Measurements from ENCODE around the gene RAB3D.
"Not testable (repeated sequence)": the region's sequence is repeated elsewhere in the genome, so short reads cannot be mapped to it uniquely, and the experiment has no call there.

Gene RAB3D

DNA sequence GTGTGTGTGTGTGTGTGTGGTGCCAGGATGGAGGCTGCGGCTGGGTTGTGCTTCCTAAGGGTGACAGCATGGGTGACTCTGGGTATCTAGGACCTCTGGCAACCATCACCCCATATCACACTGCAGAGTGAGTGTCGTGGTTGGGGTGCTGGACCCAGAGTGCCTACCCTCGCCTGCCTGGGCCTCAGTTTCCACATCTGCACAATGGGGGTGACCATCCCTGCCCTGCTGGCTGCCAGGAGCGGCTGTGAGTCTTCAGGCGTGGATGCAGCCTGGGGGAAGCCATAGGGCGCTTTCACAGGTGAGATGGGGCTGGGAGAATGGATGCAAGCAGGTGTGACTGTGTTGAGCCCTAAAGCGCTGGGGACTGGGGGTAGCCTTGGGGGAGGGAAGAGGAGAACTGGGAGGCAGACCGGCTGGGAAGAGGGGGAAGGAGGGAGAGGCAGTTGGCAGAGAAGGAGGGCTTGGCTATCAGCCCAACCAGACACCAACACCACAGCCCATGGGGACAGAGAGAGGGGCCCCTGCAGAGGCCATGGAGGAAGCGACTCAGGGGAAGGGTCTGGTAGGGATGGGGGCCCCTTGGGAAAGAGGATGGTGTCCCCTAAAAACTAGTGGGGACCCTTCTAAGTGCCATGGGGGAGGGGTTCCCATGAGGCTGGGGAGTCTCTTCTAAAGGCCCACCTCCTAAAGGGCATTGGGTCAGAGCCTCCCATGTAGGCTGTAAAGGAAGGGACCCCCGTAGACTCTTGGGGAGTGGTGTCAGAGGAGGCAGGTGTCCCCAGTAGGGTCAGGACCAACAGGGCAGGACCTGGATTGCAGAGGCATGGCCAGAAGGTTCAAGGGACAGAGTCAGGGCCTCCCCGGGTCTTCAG lies 17.5 kb upstream of the RAB3D start:
- H3K36me3 Mint-ChIP-seq (ENCODE audit: low read depth) = no peaks in the 10 kb centered on the region
- H3K4me1 Mint-ChIP-seq (ENCODE audit: low read depth) = peaks cover 8% of the 10 kb centered on the region
- peak overlapping the region; percentile 79 for H3K4me3 Mint-ChIP-seq
- H3K27me3 Mint-ChIP-seq (ENCODE audit: low read depth) = peaks cover 11% of the 10 kb centered on the region
- H3K27ac Mint-ChIP-seq = no peak overlapping the region
- H3K9me3 Mint-ChIP-seq = no peaks in the 10 kb centered on the region

DNA sequence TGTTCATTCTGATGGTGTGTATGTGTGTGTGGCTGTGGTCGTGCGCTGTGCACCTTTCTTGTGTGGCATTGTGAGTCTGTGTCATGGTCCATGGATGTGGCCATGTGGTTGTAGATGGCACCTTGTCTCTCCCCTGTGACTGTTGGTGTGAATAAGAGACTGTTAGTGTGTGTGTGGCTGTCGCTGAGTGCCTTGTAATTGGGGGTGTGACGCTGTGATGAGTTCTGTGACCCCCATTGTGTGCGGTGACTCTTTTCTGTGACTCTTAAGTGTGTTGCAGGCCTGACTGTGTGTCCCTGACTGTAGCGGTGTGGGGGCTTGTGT lies 16.6 kb upstream of the RAB3D start:
- H3K36me3 Mint-ChIP-seq (ENCODE audit: low read depth) = no peaks in the 10 kb centered on the region
- H3K4me3 Mint-ChIP-seq = peak overlapping the region; percentile 79
- H3K27me3 Mint-ChIP-seq (ENCODE audit: low read depth) = peaks cover 11% of the 10 kb centered on the region
- peak overlapping the region; percentile 66 for H3K27ac Mint-ChIP-seq
- no peaks in the 10 kb centered on the region for H3K9me3 Mint-ChIP-seq
- peaks cover 8% of the 10 kb centered on the region for H3K4me1 Mint-ChIP-seq (ENCODE audit: low read depth)

DNA sequence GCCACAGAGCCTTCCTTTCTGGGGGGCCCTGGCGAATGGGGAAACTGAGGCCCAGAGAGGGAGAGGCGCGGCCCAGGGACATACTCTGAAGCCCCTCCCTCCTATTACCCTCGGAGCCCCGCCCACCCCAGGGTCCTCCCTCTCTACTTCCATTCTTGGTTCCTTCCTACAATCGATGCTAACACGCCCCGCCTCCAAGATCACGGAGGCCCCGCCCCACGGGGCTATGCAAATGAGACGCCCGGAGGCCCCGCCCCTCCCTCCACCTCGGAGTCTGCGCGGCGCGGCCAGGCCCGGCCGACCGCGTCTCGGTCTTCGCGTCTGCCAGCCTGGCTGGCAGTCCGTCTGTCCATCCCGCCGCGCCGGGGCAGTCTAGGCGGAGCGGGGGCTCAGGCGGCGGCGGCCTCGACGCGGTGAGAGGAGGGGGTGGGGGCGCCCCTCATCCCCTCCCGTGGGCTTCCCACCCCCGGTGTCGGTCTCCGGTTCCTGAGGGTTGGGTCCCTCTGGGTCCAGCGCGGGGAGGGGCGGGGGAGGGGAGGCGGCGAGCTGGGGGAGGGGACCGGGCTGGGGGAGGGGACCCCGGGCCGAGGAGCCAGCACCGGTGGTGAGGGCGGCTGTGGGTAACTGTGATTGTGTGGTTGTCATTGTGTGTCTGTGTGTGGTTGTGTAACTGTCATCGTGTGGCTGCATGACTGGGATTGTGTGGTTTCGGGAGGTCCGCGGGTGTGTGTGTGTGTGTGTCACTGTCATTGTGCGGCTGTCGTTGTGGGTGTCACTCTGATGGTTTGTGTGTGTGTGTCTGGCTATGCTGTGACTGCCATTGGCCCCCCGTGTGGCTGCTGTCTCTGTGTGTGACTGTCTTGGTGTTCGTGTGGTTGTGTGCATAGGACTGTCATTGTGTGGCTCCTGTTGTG lies 16.0 kb upstream of the RAB3D start, which contains the start of gene PLPPR2:
Gene PLPPR2 (plus strand): TSS at position 273 of the 914 bp plus-strand sequence. CDS start 2,242 bp downstream, outside the sequence.
- Mint-ChIP-seq H3K27me3 (ENCODE audit: low read depth) (peaks cover 11% of the 10 kb centered on the region), H3K4me3 (peak within 1 kb of the TSS; percentile 79), H3K9me3 (no peaks in the 10 kb centered on the region), H3K27ac (peak within 1 kb of the TSS; percentile 66), H3K36me3 (ENCODE audit: low read depth) (no peaks in the 10 kb centered on the region), H3K4me1 (ENCODE audit: low read depth) (peaks cover 8% of the 10 kb centered on the region)

DNA sequence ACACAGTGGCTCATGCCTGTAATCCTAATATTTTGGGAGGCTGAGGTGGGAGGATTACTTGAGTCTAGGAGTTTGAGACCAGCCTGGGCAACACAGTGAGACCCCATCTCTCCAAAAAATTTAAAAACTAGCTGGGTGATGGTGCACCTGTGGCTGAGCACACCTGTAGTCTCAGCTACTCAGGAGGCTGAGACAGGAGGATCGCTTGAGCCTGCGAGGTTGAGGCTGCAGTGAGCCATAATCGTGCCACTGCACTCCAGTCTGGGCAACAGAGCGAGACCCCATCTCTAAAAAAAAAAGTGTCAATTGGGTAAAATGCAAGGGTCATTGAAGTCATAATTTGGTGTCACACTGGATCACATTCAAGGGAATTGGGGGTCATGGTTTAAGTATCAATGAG lies 14.6 kb upstream of the RAB3D start:
- not testable (repeated sequence) for H3K9me3 Mint-ChIP-seq; H3K4me3 Mint-ChIP-seq; H3K36me3 Mint-ChIP-seq (ENCODE audit: low read depth); H3K27ac Mint-ChIP-seq; H3K4me1 Mint-ChIP-seq (ENCODE audit: low read depth)
- peaks cover 11% of the 10 kb centered on the region for H3K27me3 Mint-ChIP-seq (ENCODE audit: low read depth)

DNA sequence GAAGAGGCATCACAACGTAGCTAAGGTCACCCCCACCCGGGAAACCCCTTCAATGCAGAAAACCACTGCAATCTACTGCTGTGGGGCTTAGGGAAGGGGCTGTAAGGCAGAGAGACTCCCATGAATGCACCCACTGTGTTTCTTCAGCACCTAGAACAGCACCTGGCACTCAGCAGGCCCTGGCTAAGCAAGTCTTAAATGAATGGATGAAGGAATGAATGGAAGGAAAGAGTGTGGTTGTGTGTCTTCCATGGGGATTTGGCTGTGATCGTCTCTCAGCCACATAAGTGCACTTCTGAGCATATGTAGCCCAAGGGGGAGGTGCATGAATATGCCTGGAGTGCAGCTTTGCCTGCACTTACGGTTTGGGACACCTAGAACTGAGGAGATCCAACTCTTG lies 9.7 kb upstream of the RAB3D start:
- peaks cover 1% of the 10 kb centered on the region for H3K36me3 Mint-ChIP-seq (ENCODE audit: low read depth)
- peaks cover 8% of the 10 kb centered on the region for H3K9me3 Mint-ChIP-seq
- no peaks in the 10 kb centered on the region for H3K27me3 Mint-ChIP-seq (ENCODE audit: low read depth)
- H3K27ac Mint-ChIP-seq = no peak overlapping the region
- H3K4me3 Mint-ChIP-seq = no peak overlapping the region
- H3K4me1 Mint-ChIP-seq (ENCODE audit: low read depth) = peaks cover 19% of the 10 kb centered on the region

DNA sequence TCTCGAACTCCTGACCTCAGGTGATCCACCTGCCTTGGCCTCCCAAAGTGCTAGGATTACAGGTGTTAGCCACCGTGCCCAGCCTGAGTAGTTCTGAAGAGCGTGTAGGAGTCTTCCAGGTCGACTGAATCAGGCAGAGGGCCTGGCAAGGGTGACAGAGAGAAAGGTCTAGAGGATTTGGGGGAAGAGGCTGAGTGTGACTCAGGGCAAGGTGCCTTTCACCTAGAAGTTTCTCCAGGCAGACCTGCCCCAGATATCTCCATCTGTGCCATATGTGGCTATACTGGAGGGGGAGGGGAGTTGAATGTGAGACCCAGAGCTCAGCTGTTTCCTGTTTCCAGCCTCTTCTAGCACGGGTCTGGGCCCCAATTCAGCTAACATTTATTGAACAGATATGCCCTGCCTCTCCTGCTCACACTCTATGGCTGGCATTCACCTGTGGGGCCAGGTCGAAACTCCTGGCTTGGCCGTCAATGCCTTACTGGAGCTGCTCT lies 8.1 kb upstream of the RAB3D start:
- Mint-ChIP-seq H3K9me3 (peaks cover 8% of the 10 kb centered on the region), H3K36me3 (ENCODE audit: low read depth) (peaks cover 2% of the 10 kb centered on the region), H3K4me3 (peak overlapping the region; percentile 93), H3K27me3 (ENCODE audit: low read depth) (no peaks in the 10 kb centered on the region), H3K4me1 (ENCODE audit: low read depth) (peaks cover 19% of the 10 kb centered on the region), H3K27ac (no peak overlapping the region)

DNA sequence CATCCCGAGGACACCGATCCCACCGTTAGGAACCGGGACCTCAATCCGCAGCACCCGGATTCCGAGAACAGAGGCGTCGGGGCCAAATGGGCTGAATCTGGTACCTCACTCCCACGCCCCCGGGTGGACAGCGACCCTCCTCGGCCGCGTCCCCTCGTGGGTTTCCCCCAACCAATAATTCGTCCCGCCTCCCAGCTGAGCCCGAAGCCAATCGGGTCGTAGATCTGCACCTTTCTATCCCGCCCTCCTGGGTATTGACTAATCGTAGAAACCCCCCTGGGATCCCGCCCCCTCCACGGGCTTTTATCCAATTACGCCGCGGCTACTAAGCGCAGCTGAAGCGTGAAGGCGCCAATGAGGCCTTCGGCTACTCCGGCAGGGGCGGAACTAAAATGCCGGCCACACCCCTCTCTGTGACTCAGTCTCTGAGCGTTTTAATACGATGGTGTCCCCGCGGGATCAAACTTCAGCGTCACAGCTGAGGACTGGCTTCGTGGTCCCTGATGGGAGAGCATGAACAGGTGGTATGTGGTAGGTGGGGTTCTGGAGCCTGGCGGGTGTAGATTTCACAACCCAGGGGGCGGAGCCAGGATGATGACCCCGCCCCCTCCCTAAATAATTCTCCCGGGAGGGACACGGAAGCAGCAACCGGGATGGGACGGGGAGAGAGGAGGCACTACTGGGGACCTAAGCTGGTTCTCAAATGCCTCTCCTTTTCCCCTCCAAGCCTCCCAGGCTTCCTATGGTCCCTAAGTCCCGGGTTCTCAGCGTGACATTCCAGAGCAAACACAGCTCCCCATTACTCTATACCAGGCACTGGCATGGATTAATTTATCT lies 6.9 kb upstream of the RAB3D start, which contains the start of the genes CCDC159 and TMEM205:
Gene CCDC159 (plus strand): TSS at position 416 of the 837 bp plus-strand sequence. CDS start 88 bp downstream, at position 504.
Gene TMEM205 (minus strand): TSS at position 165 of the 837 bp plus-strand sequence. CDS start 649 bp downstream, outside the sequence.
- Mint-ChIP-seq H3K36me3 (ENCODE audit: low read depth) (peaks cover 6% of the 10 kb centered on the region), H3K27me3 (ENCODE audit: low read depth) (no peaks in the 10 kb centered on the region), H3K9me3 (peaks cover 8% of the 10 kb centered on the region), H3K4me1 (ENCODE audit: low read depth) (peaks cover 19% of the 10 kb centered on the region), H3K4me3 (peak within 1 kb of the TSS; percentile 93), H3K27ac (peak within 1 kb of the TSS; percentile 95)

DNA sequence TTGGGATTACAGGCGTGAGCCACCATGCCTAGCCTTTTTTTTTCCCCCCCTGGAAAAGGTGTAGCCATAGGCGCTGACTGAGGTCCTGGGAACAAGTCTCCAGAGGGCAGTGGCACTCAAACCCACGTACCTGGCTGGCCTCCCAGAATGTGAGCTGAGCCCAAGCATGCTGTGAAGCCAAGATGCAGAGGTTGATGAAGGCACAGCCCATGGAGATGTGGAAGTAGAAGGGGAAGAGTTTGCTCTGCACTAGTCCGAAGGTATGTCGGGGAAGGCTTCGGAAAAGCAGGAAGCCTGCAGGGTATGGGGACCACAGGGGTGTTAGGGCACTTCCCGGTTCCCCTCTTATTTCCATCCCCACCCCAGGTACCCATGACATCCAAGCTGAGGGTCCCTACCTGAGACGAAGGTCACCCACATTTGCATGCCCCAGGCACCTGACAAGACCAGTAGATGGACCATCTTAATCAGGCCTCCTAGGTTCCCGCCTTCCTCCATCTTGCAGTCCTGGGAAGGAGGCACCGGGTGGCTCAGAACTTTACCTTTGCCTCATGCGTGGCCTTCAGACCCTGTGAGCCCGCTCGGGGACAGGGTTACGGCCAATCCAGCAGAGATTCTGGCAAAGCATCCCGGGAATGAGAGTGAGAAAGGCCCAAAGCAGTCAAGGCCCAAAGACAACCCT lies 5.8 kb upstream of the RAB3D start:
- peak overlapping the region; percentile 95 for H3K27ac Mint-ChIP-seq
- H3K27me3 Mint-ChIP-seq (ENCODE audit: low read depth) = no peaks in the 10 kb centered on the region
- H3K4me3 Mint-ChIP-seq = peak overlapping the region; percentile 93
- H3K36me3 Mint-ChIP-seq (ENCODE audit: low read depth) = peaks cover 6% of the 10 kb centered on the region
- peaks cover 19% of the 10 kb centered on the region for H3K4me1 Mint-ChIP-seq (ENCODE audit: low read depth)
- peaks cover 8% of the 10 kb centered on the region for H3K9me3 Mint-ChIP-seq

DNA sequence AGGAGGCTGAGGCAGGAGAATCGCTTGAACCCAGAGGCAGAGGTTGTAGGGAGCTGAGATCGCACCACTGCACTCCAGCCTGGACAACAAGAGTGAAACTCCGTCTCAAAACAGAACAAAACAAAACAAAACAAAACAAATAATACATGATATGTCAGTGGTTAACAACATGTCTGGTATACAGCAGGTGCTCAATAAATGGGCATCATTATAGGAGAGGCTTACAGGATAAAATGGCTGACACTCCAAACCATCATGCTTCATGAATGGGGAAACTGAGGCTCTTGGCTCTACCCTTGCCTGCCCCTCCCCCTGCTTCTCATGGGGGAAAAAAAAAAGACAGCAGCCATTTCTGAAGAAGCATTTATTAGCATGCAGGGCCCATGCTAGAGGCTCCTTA lies 3.0 kb upstream of the RAB3D start:
- peaks cover 31% of the 10 kb centered on the region for H3K4me1 Mint-ChIP-seq (ENCODE audit: low read depth)
- no peak overlapping the region for H3K27ac Mint-ChIP-seq
- H3K36me3 Mint-ChIP-seq (ENCODE audit: low read depth) = peaks cover 5% of the 10 kb centered on the region
- no peaks in the 10 kb centered on the region for H3K27me3 Mint-ChIP-seq (ENCODE audit: low read depth)
- H3K9me3 Mint-ChIP-seq = no peaks in the 10 kb centered on the region
- no peak overlapping the region for H3K4me3 Mint-ChIP-seq

DNA sequence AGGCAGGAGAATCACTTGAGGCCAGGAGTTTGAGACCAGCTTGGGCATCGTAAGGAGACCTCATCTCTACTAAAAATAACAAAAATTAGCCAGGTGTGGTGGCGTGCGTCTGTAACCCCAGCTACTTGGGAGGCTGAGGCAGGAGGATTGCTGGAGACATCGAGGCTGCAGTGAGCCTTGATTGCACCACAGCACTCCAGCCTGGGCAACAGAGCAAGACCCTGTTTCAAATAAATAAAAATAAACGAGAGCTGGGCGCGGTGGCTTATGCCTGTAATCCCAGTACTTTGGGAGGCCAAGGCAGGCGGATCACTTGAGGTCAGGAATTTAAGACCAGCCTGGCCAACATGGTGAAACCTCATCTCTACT lies 626 bp upstream of the RAB3D start:
- H3K4me3 Mint-ChIP-seq = peak overlapping the region; percentile 74
- H3K4me1 Mint-ChIP-seq (ENCODE audit: low read depth) = peaks cover 14% of the 10 kb centered on the region
- H3K9me3 Mint-ChIP-seq; H3K27me3 Mint-ChIP-seq (ENCODE audit: low read depth); H3K27ac Mint-ChIP-seq: not testable (repeated sequence)
- H3K36me3 Mint-ChIP-seq (ENCODE audit: low read depth) = peaks cover 15% of the 10 kb centered on the region

DNA sequence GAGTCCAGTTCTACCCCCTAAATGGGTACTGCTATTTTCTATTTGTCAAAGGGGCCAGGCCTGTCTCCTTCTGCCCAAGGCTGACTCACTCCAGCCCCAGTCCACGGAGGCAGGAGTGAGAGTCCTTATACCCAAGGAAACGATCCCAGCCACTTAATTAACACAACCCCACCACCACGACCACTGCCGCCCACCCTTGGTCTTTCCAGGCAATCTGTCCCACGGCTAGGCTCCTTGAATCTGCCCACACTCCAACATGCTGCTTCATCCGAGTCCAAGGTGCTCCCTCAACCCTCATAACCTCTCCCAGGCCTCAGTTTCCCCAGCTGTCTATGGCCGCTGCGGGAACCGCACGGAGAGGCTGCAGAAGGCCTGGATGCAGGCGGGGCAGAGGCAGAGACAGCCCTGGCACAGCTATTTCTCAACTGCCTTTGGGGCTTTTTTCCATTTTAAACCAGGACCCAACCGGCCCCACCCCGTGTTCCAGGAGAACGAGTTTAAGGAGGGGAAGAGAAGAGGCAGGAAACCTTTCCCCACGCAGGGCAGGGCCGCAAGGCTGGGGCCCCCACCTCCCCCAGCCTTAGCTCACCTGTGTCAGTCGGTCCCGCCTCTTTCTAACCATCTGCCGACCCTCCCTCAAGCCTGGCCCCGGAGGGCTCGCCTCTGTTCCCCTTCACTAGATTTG lies 746 bp downstream of the RAB3D start:
- Mint-ChIP-seq H3K4me3 (peak overlapping the region; percentile 74), H3K27ac (no peak overlapping the region), H3K4me1 (ENCODE audit: low read depth) (peaks cover 12% of the 10 kb centered on the region), H3K27me3 (ENCODE audit: low read depth) (no peaks in the 10 kb centered on the region), H3K36me3 (ENCODE audit: low read depth) (peaks cover 19% of the 10 kb centered on the region), H3K9me3 (no peaks in the 10 kb centered on the region)

DNA sequence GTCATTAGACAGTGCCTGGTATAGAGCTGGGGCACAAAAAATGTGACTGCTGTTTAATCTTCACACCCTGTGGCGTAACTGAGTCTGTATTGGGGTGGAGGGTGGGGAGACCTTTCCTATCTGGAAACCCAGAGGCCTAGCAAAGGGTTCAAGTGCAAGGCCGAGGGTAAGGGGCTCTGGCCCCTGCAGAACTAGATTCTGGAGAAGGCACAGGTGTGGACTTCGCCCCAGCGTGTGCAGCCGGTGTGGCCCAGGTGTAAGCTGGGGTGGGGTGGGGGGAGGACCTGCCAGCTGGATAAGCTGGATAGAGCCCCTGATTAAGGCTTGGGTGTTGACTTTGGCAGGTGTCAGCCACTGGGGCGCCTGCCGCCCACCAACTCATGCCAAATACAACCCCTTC lies 1.3 kb downstream of the RAB3D start:
- Mint-ChIP-seq H3K9me3 (no peaks in the 10 kb centered on the region), H3K36me3 (ENCODE audit: low read depth) (peaks cover 19% of the 10 kb centered on the region), H3K27me3 (ENCODE audit: low read depth) (no peaks in the 10 kb centered on the region), H3K27ac (no peak overlapping the region), H3K4me1 (ENCODE audit: low read depth) (peaks cover 12% of the 10 kb centered on the region), H3K4me3 (no peak overlapping the region)

DNA sequence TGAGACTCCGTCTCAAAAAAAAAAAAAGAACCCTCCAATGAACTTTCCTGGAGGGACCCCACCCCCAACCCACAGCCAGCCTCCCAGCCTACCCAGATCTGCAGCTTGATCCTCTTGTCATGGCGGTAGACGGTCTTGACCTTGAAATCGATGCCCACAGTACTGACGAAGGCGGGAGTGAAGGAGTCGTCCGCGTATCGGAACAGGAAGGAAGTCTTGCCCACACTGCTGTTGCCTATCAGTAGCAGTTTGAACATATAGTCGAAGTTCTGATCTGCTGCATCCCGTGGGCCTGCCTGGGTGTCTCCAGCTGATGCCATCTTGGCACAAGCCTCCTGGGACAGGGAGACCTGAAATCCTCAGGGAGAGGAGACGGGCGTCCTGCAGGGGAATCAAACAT lies 2.4 kb downstream of the RAB3D start:
- no peaks in the 10 kb centered on the region for H3K27me3 Mint-ChIP-seq (ENCODE audit: low read depth)
- H3K4me3 Mint-ChIP-seq = no peak overlapping the region
- peaks cover 16% of the 10 kb centered on the region for H3K36me3 Mint-ChIP-seq (ENCODE audit: low read depth)
- peak overlapping the region; percentile 11 for H3K27ac Mint-ChIP-seq
- peaks cover 12% of the 10 kb centered on the region for H3K4me1 Mint-ChIP-seq (ENCODE audit: low read depth)
- H3K9me3 Mint-ChIP-seq = no peaks in the 10 kb centered on the region
